ENCODE data around the gene FSTL3.

Gene FSTL3

DNA sequence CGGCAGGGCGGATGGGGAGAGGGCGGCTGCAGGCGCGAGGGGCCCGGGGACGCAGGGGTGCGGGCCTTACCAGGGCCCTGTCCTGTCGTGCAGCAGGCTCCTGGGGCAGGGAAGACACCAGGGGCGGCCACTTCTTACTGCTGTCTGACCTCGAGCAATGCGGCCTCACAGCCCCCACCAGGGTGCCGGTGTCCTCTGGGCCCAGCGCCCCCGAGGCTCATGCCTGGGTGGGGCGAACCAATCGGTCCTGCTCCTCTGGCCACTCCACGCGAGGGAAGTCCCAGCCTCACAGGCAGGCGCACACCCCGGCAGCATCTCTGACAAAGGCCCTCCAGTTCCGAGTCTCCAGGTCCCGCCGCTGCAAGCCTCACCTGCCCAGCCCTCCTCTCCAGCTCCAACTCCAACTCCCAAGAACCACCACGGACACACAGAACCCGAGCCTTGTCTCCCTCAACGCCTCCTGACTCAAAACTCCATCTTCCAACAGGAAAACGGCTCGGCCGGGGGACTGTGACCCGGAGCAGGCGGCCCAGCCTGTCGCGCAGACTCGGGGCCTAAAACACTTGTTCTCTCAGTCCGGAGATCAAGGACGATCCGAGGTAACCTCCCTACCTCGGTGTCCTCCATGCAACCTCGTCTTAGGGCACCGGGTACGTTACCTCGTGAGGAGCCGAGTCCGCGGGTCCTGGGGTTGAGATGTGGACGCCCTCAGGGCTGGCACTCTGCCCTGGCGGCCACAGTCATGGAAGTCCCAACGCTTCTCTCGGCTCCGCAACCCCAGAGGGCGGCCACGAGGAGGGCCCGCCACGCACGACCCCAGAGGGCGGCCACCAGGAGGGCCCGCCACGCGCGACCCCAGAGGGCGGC, 30.0 kb upstream of the FSTL3 start:
- no peak for DNase-seq (ENCODE audit: low read depth)

GRCh38 chr19:646779-647565, 29.2 kb upstream of the FSTL3 start:
- DNase-seq (ENCODE audit: low read depth) = no peak

DNA sequence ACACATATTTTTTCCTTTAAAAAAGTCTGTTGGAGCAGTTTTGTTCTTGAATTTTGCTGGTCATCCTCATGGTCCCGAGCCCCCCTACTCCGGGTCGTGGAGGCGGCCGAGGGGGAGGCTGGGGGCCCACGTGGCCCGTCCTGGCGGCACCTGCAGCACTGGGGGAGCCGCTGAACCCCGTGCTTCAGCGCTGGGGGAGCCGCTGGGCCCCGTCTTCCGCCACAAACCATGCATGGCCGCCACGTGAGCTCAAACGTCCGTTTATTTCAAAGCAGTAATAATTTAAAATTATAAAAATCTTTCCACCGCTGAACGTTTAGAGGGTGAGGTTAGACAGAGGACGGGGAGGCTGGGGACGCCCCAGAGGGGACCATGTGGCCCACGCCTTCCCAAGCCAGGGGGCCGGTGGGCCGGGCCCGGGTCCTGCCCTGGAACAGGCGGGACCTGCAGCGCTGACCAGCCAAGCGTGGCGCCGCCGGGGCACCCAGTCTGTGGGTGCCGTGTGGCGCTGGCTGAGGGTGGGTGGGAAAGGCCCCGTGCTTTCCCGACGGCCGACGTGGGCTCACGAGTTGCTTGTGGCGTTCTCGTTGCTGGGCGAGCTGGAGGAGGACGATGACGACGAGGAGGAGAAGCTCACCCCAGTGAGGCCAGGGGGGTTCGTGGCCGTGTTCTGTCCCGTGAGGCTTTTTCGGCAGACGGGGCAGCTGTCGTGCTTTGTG, 28.5 kb upstream of the FSTL3 start:
- DNase-seq (ENCODE audit: low read depth) = no peak

GRCh38 chr19:648305-648704, 27.9 kb upstream of the FSTL3 start:
- no peak for DNase-seq (ENCODE audit: low read depth)

DNA sequence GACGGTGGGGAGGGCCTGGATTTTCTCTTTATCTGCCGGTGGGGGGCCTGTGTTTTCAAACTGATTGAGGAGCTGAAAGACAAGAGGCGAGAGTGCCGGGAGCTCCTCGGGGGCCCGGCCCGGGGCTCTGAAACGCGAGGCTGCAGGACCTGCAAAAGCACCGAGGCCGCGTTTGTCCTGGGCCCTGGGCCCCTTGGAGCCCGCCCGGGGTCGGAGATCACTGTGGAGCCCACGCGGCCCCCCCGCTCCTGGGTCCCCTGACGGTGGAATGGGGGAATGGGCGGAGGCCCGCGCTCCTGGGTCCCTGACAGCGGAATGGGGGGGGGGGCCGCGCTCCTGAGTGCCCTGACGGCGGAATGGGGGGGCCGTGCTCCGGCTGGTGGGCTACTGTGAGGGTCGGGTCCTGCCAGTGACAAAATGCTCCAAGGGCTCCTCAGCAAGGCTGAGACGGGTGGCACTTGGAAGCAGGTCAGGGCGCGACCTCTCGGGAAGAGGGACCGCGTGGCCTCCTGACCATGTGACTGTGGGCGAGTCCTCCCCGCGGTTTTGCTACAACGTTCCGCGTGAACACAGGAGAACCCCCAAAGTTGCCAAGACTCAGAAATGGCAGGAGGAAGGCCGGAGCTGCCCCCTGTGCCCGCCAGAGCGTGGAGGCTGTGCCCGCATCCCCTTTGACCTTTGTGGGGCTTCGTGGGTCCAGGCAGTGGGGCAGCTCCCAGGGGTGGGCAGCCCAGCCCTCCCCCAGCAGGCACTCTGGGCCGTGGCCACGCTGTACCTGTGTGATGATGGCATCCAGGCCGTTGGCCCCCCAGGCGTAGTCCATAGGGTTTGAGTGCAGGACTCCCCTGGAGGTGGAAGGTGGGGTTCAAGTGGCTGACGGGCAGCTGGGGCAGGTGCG, 27.0 kb upstream of the FSTL3 start:
- DNase-seq (ENCODE audit: low read depth) = no peak

GRCh38 chr19:650121-650520, 26.1 kb upstream of the FSTL3 start:
- DNase-seq (ENCODE audit: low read depth) = no peak

DNA sequence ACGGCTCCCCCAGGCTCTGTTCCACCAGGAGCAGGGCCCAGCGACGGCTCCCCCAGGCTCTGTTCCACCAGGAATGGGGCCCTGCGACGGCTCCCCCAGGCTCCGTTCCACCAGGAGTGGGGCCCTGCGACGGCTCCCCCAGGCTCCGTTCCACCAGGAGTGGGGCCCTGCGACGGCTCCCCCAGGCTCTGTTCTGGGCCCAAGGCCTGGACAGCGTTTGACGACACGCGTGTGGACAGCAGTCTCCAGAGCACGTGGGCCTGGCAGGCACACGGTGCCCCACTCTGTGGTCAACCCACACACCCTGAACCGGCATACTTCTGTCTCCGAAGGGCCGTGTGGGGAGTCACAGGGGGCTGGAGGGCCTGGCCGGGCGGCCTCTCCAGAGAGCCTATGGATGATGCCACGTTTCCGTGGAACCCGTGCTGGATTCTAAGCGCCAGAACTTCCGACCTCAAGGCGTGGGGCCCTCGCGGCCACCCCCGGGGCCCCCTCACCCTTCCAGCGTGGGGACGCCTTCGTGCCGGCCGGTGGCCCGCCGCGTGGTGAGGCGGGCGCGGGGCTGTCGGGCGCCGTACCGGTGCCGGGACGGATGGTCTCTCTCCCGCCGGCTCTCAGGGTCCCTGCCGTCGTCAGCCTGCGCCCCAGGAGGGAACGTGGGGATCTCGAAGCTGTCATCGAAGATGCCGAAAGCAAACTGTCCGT, 24.9 kb upstream of the FSTL3 start:
- DNase-seq (ENCODE audit: low read depth) = no peak

GRCh38 chr19:651991-652390, 24.2 kb upstream of the FSTL3 start:
- DNase-seq (ENCODE audit: low read depth) = no peak

DNA sequence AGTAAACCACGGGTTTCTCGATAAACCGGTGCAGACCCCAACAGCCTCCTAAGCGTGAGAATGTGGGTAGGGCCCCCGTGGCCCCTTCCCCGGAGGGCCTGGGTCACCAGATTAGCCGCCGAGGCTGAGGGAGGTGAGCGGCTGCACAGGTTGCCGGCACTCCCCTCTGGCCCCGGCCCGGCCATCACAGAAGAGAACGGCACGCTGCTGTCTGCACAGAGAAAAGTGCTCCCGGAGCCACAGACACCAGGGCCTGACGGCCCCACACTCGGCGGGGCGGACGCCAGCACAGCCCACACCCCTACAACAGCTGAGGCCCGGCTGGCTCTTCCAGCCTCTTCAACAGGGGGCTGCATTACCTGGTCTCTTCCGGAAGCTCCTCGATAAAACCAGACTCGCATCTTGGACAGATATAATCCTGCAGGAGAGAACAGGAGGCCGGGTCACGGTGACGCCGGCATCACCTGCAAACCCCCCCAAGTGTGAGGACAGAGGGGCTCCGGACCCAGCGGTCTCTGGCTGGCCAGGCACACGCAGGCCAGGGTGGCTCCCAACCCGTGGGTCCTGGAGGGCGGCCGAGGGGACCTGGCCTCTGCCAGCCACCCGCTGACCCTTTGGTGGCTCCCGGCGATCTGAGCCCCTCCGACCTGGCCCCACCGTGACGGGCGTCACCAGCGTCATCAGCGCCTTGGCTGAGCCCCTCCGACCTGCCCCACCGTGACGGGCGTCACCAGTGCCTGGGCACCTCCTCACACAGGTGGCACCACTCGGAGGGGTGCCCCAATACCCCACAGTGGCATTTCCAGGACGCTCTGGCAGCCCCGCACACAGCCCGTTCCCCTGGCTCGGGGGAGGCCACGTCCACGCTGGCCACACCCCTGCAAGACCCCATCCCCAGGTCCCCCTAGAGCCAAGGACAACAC, 23.5 kb upstream of the FSTL3 start:
- DNase-seq (ENCODE audit: low read depth) = no peak

- no peak for DNase-seq (ENCODE audit: low read depth)
These were observed 22.8 kb upstream of the FSTL3 start for GRCh38 chr19:653425-653824.

- no peak for DNase-seq (ENCODE audit: low read depth)
These were observed 20.5 kb upstream of the FSTL3 start for GRCh38 chr19:655691-656090.

DNA sequence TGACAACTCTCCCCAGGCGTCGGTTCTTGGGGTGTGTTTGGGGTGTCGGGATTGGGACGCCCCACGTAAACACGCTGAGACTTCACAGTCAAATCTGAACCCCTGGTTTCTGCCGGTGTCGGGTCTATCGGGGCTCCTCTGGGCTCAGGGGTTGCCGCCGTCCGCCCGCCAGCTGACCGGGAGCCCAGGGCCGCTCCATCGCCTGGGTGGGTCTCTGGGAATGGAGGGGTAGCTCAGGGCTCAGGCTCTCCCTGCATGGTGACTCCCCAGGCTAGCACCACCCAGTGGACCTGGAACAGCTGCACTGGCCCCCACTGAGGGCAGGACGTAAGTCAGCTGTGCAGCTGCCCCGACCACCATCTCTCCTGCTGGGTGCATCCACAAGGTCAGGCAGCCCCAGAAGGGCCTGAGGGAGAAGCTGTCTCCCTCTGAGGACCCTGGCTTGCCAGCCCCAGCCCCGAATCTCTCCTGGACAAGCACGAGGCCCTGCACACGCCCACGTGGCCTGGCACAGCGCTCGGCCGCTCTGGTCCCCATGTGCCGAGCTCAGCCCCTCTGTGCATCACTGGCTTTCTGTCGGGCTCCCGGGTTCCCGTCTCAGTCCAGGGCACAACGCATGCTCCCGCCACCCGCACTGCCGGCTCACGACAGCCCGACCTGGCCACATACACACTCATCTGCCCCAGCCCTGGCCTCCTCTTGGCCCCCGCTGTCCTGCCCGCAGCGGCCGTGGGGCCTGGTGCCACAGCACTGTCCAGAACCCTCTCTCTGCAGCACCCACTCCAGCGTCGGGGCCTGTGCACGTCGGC, 19.2 kb upstream of the FSTL3 start:
- no peak for DNase-seq (ENCODE audit: low read depth)

- no peak for DNase-seq (ENCODE audit: low read depth)
These were observed 18.6 kb upstream of the FSTL3 start for GRCh38 chr19:657611-658010.

GRCh38 chr19:658059-658839, 17.9 kb upstream of the FSTL3 start:
- DNase-seq (ENCODE audit: low read depth) = no peak

- no peak for DNase-seq (ENCODE audit: low read depth)
These were observed 17.0 kb upstream of the FSTL3 start for GRCh38 chr19:658916-659839.

DNA sequence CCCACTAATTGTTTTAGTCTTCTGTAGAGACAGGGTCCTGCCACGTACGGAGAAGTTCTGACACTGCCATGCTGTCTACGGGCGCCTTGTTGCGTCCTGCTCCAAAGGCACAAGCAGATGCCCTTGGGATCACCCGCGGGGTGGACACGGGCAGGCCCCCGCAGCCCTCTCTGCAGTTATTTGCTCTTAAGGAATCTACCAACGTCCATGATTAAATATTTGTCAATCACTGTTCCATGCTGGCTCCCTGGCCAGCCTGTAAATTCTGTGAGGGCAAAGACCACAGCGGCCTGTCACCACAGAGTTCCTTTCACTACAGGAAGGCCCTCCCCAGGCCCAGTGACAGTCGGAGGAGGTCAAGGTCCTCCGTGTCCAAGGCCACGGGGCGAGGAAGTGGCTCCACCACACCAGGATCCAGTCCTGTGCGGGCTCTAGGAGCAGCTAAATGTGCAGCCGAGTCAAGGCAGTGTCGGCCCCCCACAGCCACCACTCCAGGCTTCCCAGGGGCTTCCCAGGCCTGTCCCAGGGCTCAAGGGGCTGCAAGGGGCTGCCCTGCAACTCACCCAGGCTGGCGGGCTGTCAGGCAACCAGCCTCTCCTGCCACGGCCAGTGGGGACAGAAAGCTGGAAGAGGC, 15.3 kb upstream of the FSTL3 start:
- no peak for DNase-seq (ENCODE audit: low read depth)
